WI38 (cell line): ENCODE data around the gene COCH.

Source experiments
- H3K4me3 ChIP-seq: 2 replicates; pipeline ENCODE4 v1.5.1; 2011; ENCODE audit warnings: low read depth, mild to moderate bottlenecking, control low read depth, low read length
- CTCF ChIP-seq: IDR thresholded peaks from 2 replicates; pipeline ENCODE4 v1.5.1; 2012; ENCODE audit warnings: low read depth, mild to moderate bottlenecking, control low read depth, low read length

The COCH gene

GRCh38 chr14:30935445-30935844 is 61.1 kb downstream of the COCH start:
- TF ChIP-seq CTCF: no peak
- no peak overlapping the region for H3K4me3 ChIP-seq

GRCh38 chr14:30938617-30939016 is 64.3 kb downstream of the COCH start:
- H3K4me3 ChIP-seq: no peak overlapping the region
- TF ChIP-seq CTCF: no peak
